Vagina (tissue), 2 donors: Measurements from ENCODE around the gene CASP4. TPM values are rescaled to one million over a fixed set of nuclear protein-coding genes. Genes with fewer than 3 reads are reported as not detected.

Experiments used
- DNase-seq, 2 donors: peaks; one replicate each; pipeline ENCODE4 v3.0.0-alpha.2; 2017; ENCODE audit errors: extremely low spot score in 2 of 2
- H3K27ac ChIP-seq: fragments of 200-600 bp; sonication (generic); one replicate; pipeline ENCODE4 v1.5.1; 2019
- H3K27me3 ChIP-seq: fragments of 200-600 bp; sonication (generic); one replicate; pipeline ENCODE4 v1.5.1; 2019
- H3K36me3 ChIP-seq, 2 donors: fragments of 200-600 bp; sonication (generic); one replicate each; pipeline ENCODE4 v1.5.1; 2017 to 2019
- H3K4me1 ChIP-seq: fragments of 200-600 bp; sonication (generic); one replicate; pipeline ENCODE4 v1.5.1; 2019
- H3K4me3 ChIP-seq, 2 donors: fragments of 200-600 bp; sonication (generic); 1 replicate in 1 of 2; 2 replicates in 1 of 2; pipeline ENCODE4 v1.5.1; 2016 to 2019
- H3K9me3 ChIP-seq: fragments of 200-600 bp; sonication (generic); one replicate; pipeline ENCODE4 v1.5.1; 2019
- POLR2A ChIP-seq, 2 donors: fragments of 450-650 bp; IDR thresholded peaks; one replicate each; pipeline ENCODE4 v1.6.1; 2017; ENCODE audit warnings: antibody characterized with exemption in 2 of 2, mild to moderate bottlenecking in 2 of 2, moderate library complexity in 2 of 2
- POLR2AphosphoS5 ChIP-seq, 2 donors: sonication (generic); formaldehyde crosslinking; IDR thresholded peaks; one replicate each; pipeline ENCODE4 v1.9.0; 2017; ENCODE audit warnings: antibody characterized with exemption in 2 of 2, mild to moderate bottlenecking in 2 of 2, low read depth in 1 of 2; ENCODE audit not compliant: insufficient read depth in 1 of 2
- intact Hi-C: fragments of 100-400 bp; cut with DNase I; formaldehyde crosslinking; loops from one replicate; pipeline ENCODE4 v1.15.1; 2023
- total RNA-seq: library from RNA; depleted of rRNA; stranded (reverse); fragments of >200 nt; gene quantifications from one replicate; pipeline ENCODE4 v1.2.3, GENCODE V29; 2016
- TF ChIP-seq, protein P1 (sequence below), 3 experiments: fragments of 450-650 bp in 2 of 3; fragments of 200-600 bp in 1 of 3; sonication (generic) in 1 of 3; IDR thresholded peaks; one replicate each; pipeline ENCODE4 v1.5.1; 2017 to 2019; ENCODE audit warnings: antibody characterized with exemption in 3 of 3, mild to moderate bottlenecking in 2 of 3, moderate library complexity in 2 of 3

Gene CASP4
- total RNA-seq, 1 donor from 2014 or later, result 70.2 TPM

DNA sequence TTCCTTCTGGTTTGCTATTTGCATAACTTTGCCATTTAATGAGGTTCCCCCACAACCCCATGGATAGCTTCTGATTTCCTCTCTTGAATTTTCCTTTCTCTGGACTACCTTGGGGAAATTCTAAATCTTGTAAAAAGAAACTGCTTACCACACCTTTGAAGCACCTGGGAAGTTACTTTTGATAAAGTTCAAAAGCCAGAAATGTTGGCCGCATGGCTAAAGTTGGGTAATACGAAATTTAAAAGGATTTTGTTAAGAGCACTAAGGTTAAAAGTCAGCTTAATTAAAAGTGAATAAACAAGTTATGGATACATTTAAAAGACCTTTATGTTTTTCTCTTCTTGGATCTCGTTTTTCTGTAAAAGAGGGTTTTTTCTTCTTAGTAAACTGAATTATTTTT, 5.5 kb downstream of the CASP4 start:
- Histone ChIP-seq H3K27me3 (no peaks in the 10 kb centered on the region), H3K27ac (no peak overlapping the region), H3K4me1 (peaks cover 36% of the 10 kb centered on the region), H3K9me3 (no peaks in the 10 kb centered on the region), H3K36me3 (no peaks in the 10 kb centered on the region), H3K4me3 (no peak overlapping the region)
- TF ChIP-seq, protein P1, sequence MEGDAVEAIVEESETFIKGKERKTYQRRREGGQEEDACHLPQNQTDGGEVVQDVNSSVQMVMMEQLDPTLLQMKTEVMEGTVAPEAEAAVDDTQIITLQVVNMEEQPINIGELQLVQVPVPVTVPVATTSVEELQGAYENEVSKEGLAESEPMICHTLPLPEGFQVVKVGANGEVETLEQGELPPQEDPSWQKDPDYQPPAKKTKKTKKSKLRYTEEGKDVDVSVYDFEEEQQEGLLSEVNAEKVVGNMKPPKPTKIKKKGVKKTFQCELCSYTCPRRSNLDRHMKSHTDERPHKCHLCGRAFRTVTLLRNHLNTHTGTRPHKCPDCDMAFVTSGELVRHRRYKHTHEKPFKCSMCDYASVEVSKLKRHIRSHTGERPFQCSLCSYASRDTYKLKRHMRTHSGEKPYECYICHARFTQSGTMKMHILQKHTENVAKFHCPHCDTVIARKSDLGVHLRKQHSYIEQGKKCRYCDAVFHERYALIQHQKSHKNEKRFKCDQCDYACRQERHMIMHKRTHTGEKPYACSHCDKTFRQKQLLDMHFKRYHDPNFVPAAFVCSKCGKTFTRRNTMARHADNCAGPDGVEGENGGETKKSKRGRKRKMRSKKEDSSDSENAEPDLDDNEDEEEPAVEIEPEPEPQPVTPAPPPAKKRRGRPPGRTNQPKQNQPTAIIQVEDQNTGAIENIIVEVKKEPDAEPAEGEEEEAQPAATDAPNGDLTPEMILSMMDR (IDR thresholded peaks at IDR 0.05), result no peak
- TF ChIP-seq POLR2A (IDR thresholded peaks at IDR 0.05), result no peak
- no peak for TF ChIP-seq POLR2AphosphoS5 (IDR thresholded peaks at IDR 0.05; ENCODE audit: insufficient read depth in 1 of 2, low read depth in 1 of 2)
- intact Hi-C loops, result no loop called here
- DNase-seq, result no peak

DNA sequence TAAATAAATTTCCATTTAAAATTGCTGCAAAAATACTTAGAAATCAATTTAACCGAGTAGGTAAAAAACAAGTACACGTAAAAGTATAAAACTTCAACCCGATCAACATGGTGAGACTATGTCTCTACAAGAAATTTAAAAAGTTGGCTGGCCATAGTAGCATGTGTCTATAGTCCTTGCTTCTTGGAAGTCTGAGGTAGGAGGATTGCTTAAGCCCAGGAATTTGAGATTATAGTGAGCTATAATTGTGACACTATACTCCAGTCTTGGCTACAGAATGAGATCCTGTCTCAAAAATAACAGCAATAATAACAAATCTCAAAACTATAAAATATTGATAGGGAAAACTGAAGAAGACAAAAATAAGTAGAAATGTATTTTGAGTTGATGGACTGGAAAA, 11.1 kb downstream of the CASP4 start:
- intact Hi-C loops, result no loop called here
- Histone ChIP-seq H3K27me3 (no peaks in the 10 kb centered on the region), H3K4me1 (peaks cover 2% of the 10 kb centered on the region)

DNA sequence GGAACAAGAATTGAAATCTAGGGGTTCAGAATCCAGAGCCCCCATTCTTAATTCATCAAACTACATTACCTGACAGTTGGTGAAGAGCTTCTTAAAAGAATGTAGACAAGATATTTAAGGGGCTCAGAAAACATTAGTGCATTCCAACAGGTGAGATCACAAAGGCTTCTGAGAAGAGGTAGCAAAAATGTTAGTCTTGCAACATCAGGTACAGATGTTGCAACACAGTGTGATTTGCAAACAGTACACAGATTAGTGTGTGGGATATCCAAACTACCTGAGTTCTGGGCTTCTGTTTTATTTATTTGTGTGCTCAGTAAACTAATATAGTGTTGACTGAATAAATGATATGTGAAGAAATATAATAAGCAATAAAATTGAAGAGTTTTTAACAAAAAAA, 11.8 kb downstream of the CASP4 start:
- intact Hi-C loops, result no loop called here
- H3K4me1 ChIP-seq, result no peaks in the 10 kb centered on the region
- TF ChIP-seq, protein P1 (IDR thresholded peaks at IDR 0.05), result no peak
- TF ChIP-seq POLR2A (IDR thresholded peaks at IDR 0.05), result no peak
- no peak for TF ChIP-seq POLR2AphosphoS5 (IDR thresholded peaks at IDR 0.05; ENCODE audit: insufficient read depth in 1 of 2, low read depth in 1 of 2)
- no peaks in the 10 kb centered on the region for H3K27me3 ChIP-seq
- H3K27ac ChIP-seq, result no peak overlapping the region
- DNase-seq, result no peak
- no peak overlapping the region for H3K4me3 ChIP-seq
- H3K9me3 ChIP-seq, result no peaks in the 10 kb centered on the region
- peaks cover 0 to 23% of the 10 kb centered on the region in 2 donors for H3K36me3 ChIP-seq

More for the DNA sequence above, 11.1 kb downstream of the CASP4 start:
- DNase-seq, result no peak
- Histone ChIP-seq H3K36me3 (peaks cover 0 to 17% of the 10 kb centered on the region in 2 donors), H3K4me3 (no peak overlapping the region), H3K27ac (no peak overlapping the region), H3K9me3 (no peaks in the 10 kb centered on the region)
- no peak for TF ChIP-seq POLR2A (IDR thresholded peaks at IDR 0.05)
- TF ChIP-seq, protein P1 (IDR thresholded peaks at IDR 0.05), result no peak
- no peak for TF ChIP-seq POLR2AphosphoS5 (IDR thresholded peaks at IDR 0.05; ENCODE audit: insufficient read depth in 1 of 2, low read depth in 1 of 2)

DNA sequence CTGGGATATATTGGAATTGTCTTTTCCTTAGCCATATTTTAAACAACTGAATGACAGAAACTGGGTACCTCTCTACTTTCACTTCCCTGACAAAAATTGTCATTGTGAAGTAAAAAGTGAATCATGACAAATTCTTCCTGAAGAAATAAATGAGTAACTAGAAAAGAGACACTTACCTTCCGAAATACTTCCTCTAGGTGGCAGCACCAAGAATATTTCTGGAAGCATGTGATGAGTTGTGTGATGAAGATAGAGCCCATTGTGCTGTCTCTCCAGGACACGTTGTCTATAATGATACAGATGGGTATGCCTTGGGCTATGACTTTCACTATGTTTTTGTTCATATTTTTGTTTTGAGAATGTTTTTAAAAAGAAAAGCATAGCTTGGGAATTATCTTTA, 21.5 kb downstream of the CASP4 start:
- DNase-seq, result no peak
- intact Hi-C loops, result no loop called here

DNA sequence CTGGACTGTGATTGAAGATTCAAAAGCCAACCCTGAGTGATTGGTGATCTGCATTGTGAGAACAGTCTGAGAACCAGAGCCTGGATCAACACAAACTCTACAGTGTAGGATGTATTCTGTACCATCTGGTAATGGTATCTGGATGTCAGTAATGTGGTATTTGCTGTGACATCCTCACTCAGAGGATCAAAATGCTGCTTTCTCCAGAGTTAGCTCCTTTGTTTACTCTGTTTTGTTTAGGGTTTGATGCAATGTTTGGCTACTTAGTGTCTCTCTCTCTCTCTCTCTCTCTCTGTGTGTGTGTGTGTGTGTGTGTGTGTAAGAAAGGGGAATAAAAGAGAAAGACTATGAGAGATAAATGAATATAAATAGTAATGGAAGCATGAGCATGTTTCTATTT, 24.3 kb downstream of the CASP4 start:
- no peak for DNase-seq

More for the DNA sequence above, 21.5 kb downstream of the CASP4 start:
- Histone ChIP-seq H3K4me3 (no peak overlapping the region), H3K27ac (no peak overlapping the region), H3K27me3 (no peaks in the 10 kb centered on the region), H3K4me1 (no peaks in the 10 kb centered on the region), H3K9me3 (no peaks in the 10 kb centered on the region), H3K36me3 (peaks cover 0 to 49% of the 10 kb centered on the region in 2 donors)
- TF ChIP-seq, protein P1 (IDR thresholded peaks at IDR 0.05), result peak in 2 of 3 experiments; percentile 22 to 43
- no peak for TF ChIP-seq POLR2AphosphoS5 (IDR thresholded peaks at IDR 0.05; ENCODE audit: insufficient read depth in 1 of 2, low read depth in 1 of 2)

More for the DNA sequence above, 24.3 kb downstream of the CASP4 start:
- no peaks in the 10 kb centered on the region for H3K4me1 ChIP-seq
- TF ChIP-seq, protein P1 (IDR thresholded peaks at IDR 0.05), result no peak
- no peak for TF ChIP-seq POLR2A (IDR thresholded peaks at IDR 0.05)
- no peak for TF ChIP-seq POLR2AphosphoS5 (IDR thresholded peaks at IDR 0.05; ENCODE audit: insufficient read depth in 1 of 2, low read depth in 1 of 2)
- no peaks in the 10 kb centered on the region for H3K9me3 ChIP-seq
- H3K4me3 ChIP-seq, result no peak overlapping the region
- peaks cover 0 to 20% of the 10 kb centered on the region in 2 donors for H3K36me3 ChIP-seq
- intact Hi-C loops, result no loop called here
- H3K27ac ChIP-seq, result no peak overlapping the region
- no peaks in the 10 kb centered on the region for H3K27me3 ChIP-seq
